GM12865 (cell line): ENCODE results near the gene MEGF9.

Experiments
- DNase-seq: peaks from one replicate; pipeline ENCODE4 v3.0.0; 2010; ENCODE audit warnings: low read depth
- H3K4me3 ChIP-seq: 2 replicates; pipeline ENCODE4 v1.5.1; 2011; ENCODE audit warnings: mild to moderate bottlenecking, low read depth, low read length, control low read depth
- TF ChIP-seq, protein P1 (sequence below): IDR thresholded peaks from 2 replicates; pipeline ENCODE4 v1.5.1; 2011; ENCODE audit warnings: low read length, control low read depth, low read depth, inconsistent platforms; ENCODE audit not compliant: insufficient read depth; ENCODE audit errors: missing control alignments

The MEGF9 gene

DNA sequence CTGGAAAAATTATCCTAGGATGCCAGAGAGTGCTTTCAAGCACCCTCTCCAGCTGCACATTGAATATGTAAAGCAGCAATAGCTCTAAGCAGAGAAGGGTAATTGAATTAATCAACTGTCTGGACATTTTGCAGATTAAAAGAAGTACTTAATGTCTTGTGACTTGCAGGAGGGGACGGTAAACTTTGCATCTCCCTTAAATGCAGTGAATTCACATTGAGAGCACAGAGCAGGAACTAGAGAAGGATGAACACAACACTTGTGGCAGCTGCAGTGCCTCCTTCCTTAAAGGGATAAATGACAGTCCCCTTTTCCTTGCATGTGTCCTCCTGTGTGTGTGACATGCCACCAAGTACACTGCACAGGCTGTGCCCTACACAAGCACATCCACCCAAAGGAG lies 126.9 kb downstream of the MEGF9 start:
- no peak overlapping the region for H3K4me3 ChIP-seq
- TF ChIP-seq, protein P1, sequence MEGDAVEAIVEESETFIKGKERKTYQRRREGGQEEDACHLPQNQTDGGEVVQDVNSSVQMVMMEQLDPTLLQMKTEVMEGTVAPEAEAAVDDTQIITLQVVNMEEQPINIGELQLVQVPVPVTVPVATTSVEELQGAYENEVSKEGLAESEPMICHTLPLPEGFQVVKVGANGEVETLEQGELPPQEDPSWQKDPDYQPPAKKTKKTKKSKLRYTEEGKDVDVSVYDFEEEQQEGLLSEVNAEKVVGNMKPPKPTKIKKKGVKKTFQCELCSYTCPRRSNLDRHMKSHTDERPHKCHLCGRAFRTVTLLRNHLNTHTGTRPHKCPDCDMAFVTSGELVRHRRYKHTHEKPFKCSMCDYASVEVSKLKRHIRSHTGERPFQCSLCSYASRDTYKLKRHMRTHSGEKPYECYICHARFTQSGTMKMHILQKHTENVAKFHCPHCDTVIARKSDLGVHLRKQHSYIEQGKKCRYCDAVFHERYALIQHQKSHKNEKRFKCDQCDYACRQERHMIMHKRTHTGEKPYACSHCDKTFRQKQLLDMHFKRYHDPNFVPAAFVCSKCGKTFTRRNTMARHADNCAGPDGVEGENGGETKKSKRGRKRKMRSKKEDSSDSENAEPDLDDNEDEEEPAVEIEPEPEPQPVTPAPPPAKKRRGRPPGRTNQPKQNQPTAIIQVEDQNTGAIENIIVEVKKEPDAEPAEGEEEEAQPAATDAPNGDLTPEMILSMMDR, result no peak
- no peak for DNase-seq

DNA sequence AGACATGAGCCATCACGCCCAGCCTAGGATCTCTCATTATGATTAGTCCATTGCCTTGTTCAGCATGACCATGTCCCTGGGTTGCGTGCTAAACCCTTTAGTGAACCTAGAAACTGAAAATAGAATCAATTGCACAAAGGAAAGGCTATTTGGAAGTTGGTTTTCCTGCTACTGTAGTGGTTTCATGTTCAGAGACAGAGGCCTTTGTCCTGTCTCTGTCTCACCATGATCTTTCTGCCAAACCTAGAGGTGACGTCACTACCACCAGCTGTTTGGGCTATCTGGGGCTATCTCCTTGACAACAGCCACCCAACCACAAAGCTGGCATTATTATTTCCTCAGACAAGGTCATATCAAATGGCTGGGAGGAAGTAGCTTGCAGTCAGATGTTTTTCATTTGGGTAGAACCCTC lies 130.3 kb downstream of the MEGF9 start:
- DNase-seq, result peak; percentile 91
- no peak overlapping the region for H3K4me3 ChIP-seq
- TF ChIP-seq, protein P1, result no peak

DNA sequence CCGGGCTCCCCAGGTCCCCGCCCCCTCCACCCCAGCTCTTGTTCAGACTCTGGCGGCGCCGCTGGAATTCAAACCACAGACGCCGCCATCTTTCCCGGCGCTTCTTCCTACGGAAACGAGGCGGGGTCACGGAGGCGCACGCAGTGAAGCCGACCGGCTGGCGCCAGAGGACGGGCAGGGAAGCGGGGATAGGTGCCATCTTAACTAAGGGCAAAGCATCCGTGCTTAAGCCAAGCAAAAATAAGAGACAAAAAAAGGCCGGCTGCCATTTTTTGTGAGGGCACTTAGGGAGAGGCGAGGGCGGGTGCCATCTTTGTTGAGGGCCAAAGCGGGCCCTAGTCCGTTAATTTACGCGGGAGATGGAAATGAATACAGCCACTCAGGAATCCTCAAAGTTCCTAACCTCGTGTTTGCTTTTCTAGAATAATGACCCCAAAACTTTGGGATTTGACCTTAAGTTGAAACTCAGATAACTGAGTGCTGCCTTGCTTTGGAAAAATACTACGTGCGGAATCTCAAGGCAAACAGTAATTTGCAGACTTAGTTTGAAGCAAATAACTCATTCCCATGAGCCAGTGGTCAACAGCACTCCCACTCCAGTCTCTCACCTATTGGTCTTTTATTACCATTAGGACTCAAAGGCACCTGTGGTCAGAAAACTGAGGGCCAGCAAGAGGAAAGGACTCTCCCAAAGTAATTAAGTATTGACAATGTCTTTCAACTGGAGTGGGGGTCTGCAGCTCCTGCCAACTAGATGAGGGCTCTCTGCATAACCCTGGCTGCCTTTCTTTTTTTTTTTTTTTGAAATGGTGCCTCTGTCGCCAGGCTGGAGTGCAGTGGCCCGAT lies 134.0 kb downstream of the MEGF9 start, which contains the start of gene CDK5RAP2:
CDK5RAP2 (minus strand) TSS at position 117 of the 846 bp plus-strand sequence. CDS start 189 bp downstream, outside the sequence.
- TF ChIP-seq, protein P1, result no peak
- peak; percentile 98 for DNase-seq
- H3K4me3 ChIP-seq, result peak within 1 kb of the TSS; percentile 95

DNA sequence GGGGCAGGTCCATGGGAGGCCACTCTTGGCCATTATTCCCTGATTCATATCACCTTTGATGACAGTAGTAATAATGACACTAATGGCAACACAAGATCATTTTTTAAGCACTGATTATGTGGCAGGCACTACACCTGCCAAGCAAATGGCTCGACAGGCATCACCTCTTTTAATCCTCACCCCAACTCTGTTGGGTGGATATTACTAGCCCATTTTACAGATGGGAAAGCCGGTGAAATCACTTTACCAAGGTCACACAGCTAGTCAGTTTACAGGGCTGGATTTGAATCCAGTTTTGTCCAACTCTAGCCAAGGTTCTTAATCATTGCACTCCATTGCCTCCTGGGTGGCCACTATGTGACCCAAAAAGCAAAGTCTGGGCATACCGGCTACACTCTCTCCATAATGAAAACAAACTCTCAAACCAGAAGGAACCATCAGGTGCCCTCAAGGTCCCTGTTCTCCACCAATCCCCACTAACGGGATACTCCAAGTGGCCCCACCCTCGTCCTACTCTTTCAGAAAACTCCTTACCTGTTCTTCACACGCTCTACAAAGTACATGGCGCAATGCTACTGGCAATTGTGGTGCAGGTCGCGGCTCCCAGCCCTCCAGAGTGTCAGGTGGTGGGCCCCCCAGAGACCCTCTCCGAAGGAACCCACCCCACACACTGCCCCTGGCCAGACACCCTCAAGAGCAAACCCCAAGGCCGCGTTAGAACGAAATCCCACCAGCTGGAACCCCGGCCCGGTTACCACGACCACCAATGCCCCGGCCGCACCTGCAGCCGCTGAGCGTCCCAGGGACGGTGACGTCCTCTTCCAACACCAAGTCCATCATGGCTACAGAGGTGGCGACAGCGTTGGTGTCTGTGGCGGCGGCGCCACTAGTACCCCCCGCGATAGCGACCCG lies 134.9 kb downstream of the MEGF9 start:
- peak; percentile 19 for DNase-seq
- peak overlapping the region; percentile 95 for H3K4me3 ChIP-seq
- TF ChIP-seq, protein P1, result no peak

DNA sequence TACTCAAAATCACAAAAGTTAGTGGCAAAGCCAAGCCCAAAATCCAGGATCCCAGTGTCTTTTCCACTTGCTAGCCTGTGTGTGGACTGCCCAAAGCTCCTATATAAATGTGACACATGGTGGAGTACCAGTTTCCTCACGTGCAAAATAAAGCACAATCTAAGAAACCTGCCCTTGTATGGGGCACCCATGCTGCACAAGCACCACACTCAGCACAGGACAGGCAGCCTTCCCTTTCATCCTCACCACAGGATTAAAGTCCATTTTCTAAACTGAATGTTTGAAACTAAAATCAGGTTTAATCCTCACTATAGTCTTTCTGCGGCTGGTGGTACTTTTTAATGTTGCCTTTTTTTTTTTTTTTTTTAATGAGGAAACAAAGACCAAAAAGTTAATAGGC lies 139.8 kb downstream of the MEGF9 start:
- no peak overlapping the region for H3K4me3 ChIP-seq
- TF ChIP-seq, protein P1, result no peak
- no peak for DNase-seq

DNA sequence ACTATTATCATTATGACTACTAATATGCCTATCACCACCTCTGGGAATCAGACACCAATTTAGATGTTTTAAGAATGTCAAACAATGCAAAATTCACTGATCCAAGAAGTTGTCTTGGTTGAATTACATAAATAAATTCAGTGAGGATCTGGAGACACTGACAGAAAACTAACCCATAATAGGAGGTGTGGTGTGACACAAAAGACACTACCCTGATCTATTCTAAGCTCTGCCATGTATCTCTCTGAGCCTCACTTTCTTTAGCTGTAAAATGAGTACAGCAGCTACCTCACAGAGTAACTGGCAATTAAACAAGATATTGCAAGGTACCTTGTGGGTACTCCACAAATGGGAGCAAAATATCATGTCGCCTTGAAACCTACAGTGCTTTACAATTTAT lies 141.8 kb downstream of the MEGF9 start:
- DNase-seq, result no peak
- H3K4me3 ChIP-seq, result no peak overlapping the region
- TF ChIP-seq, protein P1, result no peak
